AG04450 (cell line): Measurements from ENCODE around the gene SDK1. TPM values are rescaled to one million over a fixed set of nuclear protein-coding genes. Genes with fewer than 3 reads are reported as not detected.

Source experiments
- CTCF ChIA-PET: fragments of 300-600, 350-600 bp; formaldehyde crosslinking; extraction: SDS; loops from one replicate; lab custom pipeline; 2022; ENCODE audit warnings: antibody characterized with exemption, inconsistent platforms; lab: Charles Lee
- POLR2A ChIA-PET: fragments of 350-600 bp; formaldehyde crosslinking; extraction: SDS; loops from one replicate; lab custom pipeline; 2021; ENCODE audit warnings: antibody characterized with exemption, inconsistent platforms; lab: Yijun Ruan, JAX
- DNase-seq: peaks from one replicate; pipeline ENCODE4 v3.0.0-alpha.2; 2011; ENCODE audit warnings: low read depth, low spot score
- H3K27ac ChIP-seq: one replicate; pipeline ENCODE4 v1.5.1; 2012; ENCODE audit warnings: low read depth, low read length, control low read depth
- H3K27me3 ChIP-seq: one replicate; pipeline ENCODE4 v1.6.0; 2012; ENCODE audit warnings: low read length; ENCODE audit not compliant: control insufficient read depth, insufficient read depth
- H3K4me3 ChIP-seq: 2 replicates; pipeline ENCODE4 v1.5.1; 2011; ENCODE audit warnings: mild to moderate bottlenecking, low read depth, low read length, control low read depth
- H3K9me3 ChIP-seq: 2 replicates; pipeline ENCODE4 v1.5.1; 2012; ENCODE audit warnings: low read length; ENCODE audit not compliant: control insufficient read depth, insufficient read depth
- CTCF ChIP-seq: IDR thresholded peaks from 2 replicates; pipeline ENCODE4 v1.5.1; 2011; ENCODE audit warnings: low read depth, low read length, control low read depth, inconsistent platforms
- polyA plus RNA-seq: library from polyadenylated mRNA; depleted of rRNA; stranded (reverse); fragments of >200 nt; gene quantifications from 2 replicates; pipeline ENCODE4 v1.2.3, GENCODE V29; 2011

SDK1 gene
- polyA plus RNA-seq, 1 experiment, result 2.2 TPM

GRCh38 chr7:3616306-3616705, 315.3 kb downstream of the SDK1 start:
- no peak for DNase-seq
- Histone ChIP-seq H3K27me3 (no peaks in the 10 kb centered on the region), H3K27ac (no peak overlapping the region), H3K4me3 (no peak overlapping the region), H3K9me3 (no peaks in the 10 kb centered on the region)
- ChIA-PET POLR2A (no interaction called here), CTCF (no interaction called here)
- TF ChIP-seq CTCF, result no peak

- H3K27me3 ChIP-seq, result no peaks in the 10 kb centered on the region
- H3K4me3 ChIP-seq, result no peak overlapping the region
- POLR2A ChIA-PET, result no interaction called here
- H3K9me3 ChIP-seq, result no peaks in the 10 kb centered on the region
- DNase-seq, result no peak
- TF ChIP-seq CTCF, result no peak
- H3K27ac ChIP-seq, result no peak overlapping the region
- CTCF ChIA-PET, result no interaction called here
Observed at GRCh38 chr7:3630081-3630480, 329.0 kb downstream of the SDK1 start.

GRCh38 chr7:3634396-3634795, 333.3 kb downstream of the SDK1 start:
- Histone ChIP-seq H3K9me3 (no peaks in the 10 kb centered on the region), H3K27me3 (no peaks in the 10 kb centered on the region), H3K27ac (no peak overlapping the region), H3K4me3 (no peak overlapping the region)
- DNase-seq, result no peak
- no peak for TF ChIP-seq CTCF
- POLR2A ChIA-PET, result no interaction called here
- CTCF ChIA-PET, result no interaction called here

- H3K4me3 ChIP-seq, result no peak overlapping the region
- H3K27ac ChIP-seq, result no peak overlapping the region
- ChIA-PET POLR2A (no interaction called here), CTCF (no interaction called here)
- no peaks in the 10 kb centered on the region for H3K27me3 ChIP-seq
- no peak for DNase-seq
- H3K9me3 ChIP-seq, result no peaks in the 10 kb centered on the region
- no peak for TF ChIP-seq CTCF
Observed at GRCh38 chr7:3636131-3636860, 335.2 kb downstream of the SDK1 start.

- no peaks in the 10 kb centered on the region for H3K9me3 ChIP-seq
- no peak for TF ChIP-seq CTCF
- no peak overlapping the region for H3K4me3 ChIP-seq
- no peaks in the 10 kb centered on the region for H3K27me3 ChIP-seq
- no peak overlapping the region for H3K27ac ChIP-seq
- POLR2A ChIA-PET, result no interaction called here
- CTCF ChIA-PET, result no interaction called here
- no peak for DNase-seq
Observed at GRCh38 chr7:3639253-3639652, 338.2 kb downstream of the SDK1 start.
